WTC11 (cell line): ENCODE data around the gene LYPD1. TPM values are rescaled to one million over a fixed set of nuclear protein-coding genes. Genes with fewer than 3 reads are reported as not detected.

Source experiments
- ATAC-seq: fragments of 200-7000 bp; cut with Tn5 transposase; 2 replicates; pipeline ENCODE4 v1.10.0; 2021; ENCODE audit warnings: mild to moderate bottlenecking, moderate library complexity
- CTCF ChIA-PET: fragments of 300-600 bp; sonication (Branson Sonifier 250); formaldehyde crosslinking; loops from one replicate; lab custom pipeline; 2021; ENCODE audit warnings: antibody characterized with exemption; lab: Charles Lee
- POLR2A ChIA-PET: fragments of 350-600 bp; sonication (Branson Sonifier 250); formaldehyde crosslinking; loops from one replicate; lab custom pipeline; 2021; ENCODE audit warnings: antibody characterized with exemption; lab: Charles Lee
- DNase-seq: peaks from one replicate; pipeline ENCODE4 v3.0.0; 2021; ENCODE audit warnings: low spot score
- H3K27ac Mint-ChIP-seq: 2 replicates; pipeline ENCODE4 v1.8.0; 2021; ENCODE audit warnings: mixed read lengths
- H3K27me3 Mint-ChIP-seq: 2 replicates; pipeline ENCODE4 v1.8.0; 2021; ENCODE audit warnings: low read depth, mild to moderate bottlenecking, moderate library complexity, mixed read lengths
- H3K36me3 Mint-ChIP-seq: 2 replicates; pipeline ENCODE4 v1.8.0; 2021; ENCODE audit warnings: mixed read lengths
- H3K4me1 Mint-ChIP-seq: 2 replicates; pipeline ENCODE4 v1.8.0; 2022; ENCODE audit warnings: mixed read lengths
- H3K4me3 Mint-ChIP-seq: 2 replicates; pipeline ENCODE4 v1.8.0; 2021; ENCODE audit warnings: mild to moderate bottlenecking, moderate library complexity, mixed read lengths
- H3K9me3 Mint-ChIP-seq: 2 replicates; pipeline ENCODE4 v1.8.0; 2021; ENCODE audit warnings: mixed read lengths
- EMX1 ChIP-seq: fragments of 250-450 bp; sonication (Bioruptor Pico); IDR thresholded peaks from 2 replicates; pipeline ENCODE4 v1.8.0; 2021; ENCODE audit warnings: mild to moderate bottlenecking
- ETV6 ChIP-seq: sonication (generic); formaldehyde crosslinking; IDR thresholded peaks from 2 replicates; pipeline ENCODE4 v1.8.1; 2022; ENCODE audit warnings: mild to moderate bottlenecking, missing genetic modification reagents
- FOXJ3 ChIP-seq: sonication (generic); formaldehyde crosslinking; IDR thresholded peaks from 2 replicates; pipeline ENCODE4 v1.9.0; 2021; ENCODE audit warnings: missing genetic modification reagents, mild to moderate bottlenecking, borderline replicate concordance
- FOXK1 ChIP-seq: sonication (generic); formaldehyde crosslinking; IDR thresholded peaks from 2 replicates; pipeline ENCODE4 v1.8.0; 2022; ENCODE audit warnings: mild to moderate bottlenecking, moderate library complexity, missing genetic modification reagents
- KAT7 ChIP-seq: sonication (generic); formaldehyde crosslinking; IDR thresholded peaks from 2 replicates; pipeline ENCODE4 v1.8.1; 2023; ENCODE audit warnings: missing genetic modification reagents, mild to moderate bottlenecking, borderline replicate concordance
- SMAD4 ChIP-seq: sonication (generic); formaldehyde crosslinking; IDR thresholded peaks from 2 replicates; pipeline ENCODE4 v1.8.0; 2022; ENCODE audit warnings: mild to moderate bottlenecking, missing genetic modification reagents
- SP1 ChIP-seq: sonication (generic); formaldehyde crosslinking; conservative IDR thresholded peaks from 2 replicates; pipeline ENCODE4 v1.8.1; 2022; ENCODE audit warnings: missing genetic modification reagents
- TCF7 ChIP-seq: sonication (generic); formaldehyde crosslinking; IDR thresholded peaks from 2 replicates; pipeline ENCODE4 v1.8.0; 2022; ENCODE audit warnings: mild to moderate bottlenecking, low read depth, missing genetic modification reagents, moderate library complexity
- ZNF416 ChIP-seq: fragments of 250-450 bp; sonication (Bioruptor Pico); IDR thresholded peaks from 2 replicates; pipeline ENCODE4 v1.9.0; 2021; ENCODE audit warnings: mild to moderate bottlenecking, inconsistent platforms
- total RNA-seq: library from RNA; stranded (reverse); gene quantifications from 3 replicates; pipeline ENCODE4 v1.2.3, GENCODE V29; 2021
- TF ChIP-seq, protein P1 (sequence below): sonication (generic); formaldehyde crosslinking; IDR thresholded peaks from 2 replicates; pipeline ENCODE4 v1.8.0; 2022; ENCODE audit warnings: mild to moderate bottlenecking, missing genetic modification reagents
- TF ChIP-seq, protein P2 (sequence below): sonication (generic); formaldehyde crosslinking; IDR thresholded peaks from 2 replicates; pipeline ENCODE4 v1.8.1; 2023; ENCODE audit warnings: mild to moderate bottlenecking, missing genetic modification reagents, moderate library complexity
- TF ChIP-seq, protein P3 (sequence below): fragments of 250-450 bp; sonication (Bioruptor Pico); IDR thresholded peaks from 2 replicates; pipeline ENCODE4 v1.9.0; 2021; ENCODE audit warnings: mild to moderate bottlenecking
- TF ChIP-seq, protein P4 (sequence below): sonication (generic); formaldehyde crosslinking; IDR thresholded peaks from 2 replicates; pipeline ENCODE4 v1.8.1; 2023; ENCODE audit warnings: mild to moderate bottlenecking, missing genetic modification reagents
- TF ChIP-seq, protein P5 (sequence below): sonication (generic); formaldehyde crosslinking; IDR thresholded peaks from 2 replicates; pipeline ENCODE4 v1.8.1; 2022; ENCODE audit warnings: mild to moderate bottlenecking, missing genetic modification reagents, moderate library complexity, borderline replicate concordance
- TF ChIP-seq, protein P6 (sequence below): fragments of 250-450 bp; sonication (Bioruptor Pico); IDR thresholded peaks from 2 replicates; pipeline ENCODE4 v1.8.0; 2021; ENCODE audit warnings: mild to moderate bottlenecking

LYPD1 gene
- total RNA-seq, 1 experiment from 2014 or later: 2.8 TPM

DNA sequence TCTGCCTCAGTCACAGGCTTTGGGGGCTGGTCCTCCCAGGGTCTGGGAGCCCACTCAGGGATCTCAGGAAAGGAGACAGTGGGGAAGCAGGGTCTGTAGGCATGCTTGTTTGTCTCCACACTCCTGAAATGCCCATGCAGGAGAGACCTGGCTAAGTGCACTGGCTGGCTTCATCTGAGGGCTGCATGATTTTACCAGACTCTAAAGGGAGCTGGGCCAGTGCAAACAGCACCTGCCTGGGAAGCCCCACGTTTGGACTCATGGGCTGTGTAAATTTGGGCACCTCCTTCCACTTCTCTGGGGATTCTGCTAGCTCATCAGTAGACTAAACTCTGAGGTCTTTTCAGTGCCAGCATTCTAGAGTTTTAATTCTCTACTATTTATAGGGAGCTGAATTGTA lies 33.7 kb downstream of the LYPD1 start:
- ChIA-PET POLR2A (no interaction called here), CTCF (interaction anchor here (0.9 to 1.1 kb wide), 2 partner anchors 15 to 883 kb away, joined by 3 read pairs; no protein-coding TSS in a partner anchor)
- DNase-seq: no peak
- no peaks in the 10 kb centered on the region for H3K27me3 Mint-ChIP-seq
- peaks cover 9% of the 10 kb centered on the region for H3K9me3 Mint-ChIP-seq
- TF ChIP-seq SMAD4 (CRISPR knock-in tag) (no peak), FOXK1 (no peak), EMX1 (CRISPR knock-in tag) (no peak)
- TF ChIP-seq, all 79 proteins: peak for 0
- Mint-ChIP-seq H3K4me1 (peaks cover 19% of the 10 kb centered on the region), H3K27ac (no peak overlapping the region), H3K36me3 (no peaks in the 10 kb centered on the region; the same call in 1 of the 2 replicates), H3K4me3 (no peak overlapping the region)
- ATAC-seq: no peak

DNA sequence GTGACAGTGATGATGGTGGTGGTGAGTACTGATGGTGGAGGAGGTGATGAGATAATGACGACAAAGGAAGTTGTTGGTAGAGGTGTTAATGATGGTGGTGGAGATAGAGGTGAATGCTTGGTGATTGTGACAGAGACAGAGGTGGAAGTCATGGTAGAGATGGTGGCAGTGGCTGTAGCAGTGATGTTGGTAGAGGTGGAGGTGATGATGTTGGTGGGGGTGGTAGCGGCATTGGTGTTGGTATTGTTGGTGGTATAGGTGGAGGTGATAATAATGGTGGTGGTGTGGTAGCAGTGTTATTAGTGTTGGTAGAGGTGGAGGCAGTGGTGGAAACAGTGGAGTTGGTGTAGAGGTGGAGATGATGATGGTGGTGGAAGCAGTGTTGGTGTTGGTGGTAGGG lies 36.4 kb downstream of the LYPD1 start:
- peaks cover 18% of the 10 kb centered on the region for H3K4me1 Mint-ChIP-seq
- no peaks in the 10 kb centered on the region; the same call in 1 of the 2 replicates for H3K27me3 Mint-ChIP-seq
- ChIA-PET POLR2A (no interaction called here), CTCF (no interaction called here)
- no peaks in the 10 kb centered on the region; the same call in 1 of the 2 replicates for H3K36me3 Mint-ChIP-seq
- DNase-seq (no peak), ATAC-seq (no peak)
- H3K9me3 Mint-ChIP-seq: peaks cover 9% of the 10 kb centered on the region
- no peak overlapping the region for H3K27ac Mint-ChIP-seq
- H3K4me3 Mint-ChIP-seq: no peak overlapping the region
- TF ChIP-seq EMX1 (CRISPR knock-in tag) (no peak), FOXJ3 (CRISPR knock-in tag) (no peak), ETV6 (CRISPR knock-in tag) (no peak), SP1 (CRISPR knock-in tag) (no peak), ZNF416 (CRISPR knock-in tag) (no peak), TCF7 (CRISPR knock-in tag) (no peak), KAT7 (CRISPR knock-in tag) (no peak)
- TF ChIP-seq, protein P1, sequence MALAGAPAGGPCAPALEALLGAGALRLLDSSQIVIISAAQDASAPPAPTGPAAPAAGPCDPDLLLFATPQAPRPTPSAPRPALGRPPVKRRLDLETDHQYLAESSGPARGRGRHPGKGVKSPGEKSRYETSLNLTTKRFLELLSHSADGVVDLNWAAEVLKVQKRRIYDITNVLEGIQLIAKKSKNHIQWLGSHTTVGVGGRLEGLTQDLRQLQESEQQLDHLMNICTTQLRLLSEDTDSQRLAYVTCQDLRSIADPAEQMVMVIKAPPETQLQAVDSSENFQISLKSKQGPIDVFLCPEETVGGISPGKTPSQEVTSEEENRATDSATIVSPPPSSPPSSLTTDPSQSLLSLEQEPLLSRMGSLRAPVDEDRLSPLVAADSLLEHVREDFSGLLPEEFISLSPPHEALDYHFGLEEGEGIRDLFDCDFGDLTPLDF (CRISPR knock-in tag): no peak
- TF ChIP-seq, protein P2, sequence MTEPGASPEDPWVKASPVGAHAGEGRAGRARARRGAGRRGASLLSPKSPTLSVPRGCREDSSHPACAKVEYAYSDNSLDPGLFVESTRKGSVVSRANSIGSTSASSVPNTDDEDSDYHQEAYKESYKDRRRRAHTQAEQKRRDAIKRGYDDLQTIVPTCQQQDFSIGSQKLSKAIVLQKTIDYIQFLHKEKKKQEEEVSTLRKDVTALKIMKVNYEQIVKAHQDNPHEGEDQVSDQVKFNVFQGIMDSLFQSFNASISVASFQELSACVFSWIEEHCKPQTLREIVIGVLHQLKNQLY: no peak
- TF ChIP-seq, protein P3, sequence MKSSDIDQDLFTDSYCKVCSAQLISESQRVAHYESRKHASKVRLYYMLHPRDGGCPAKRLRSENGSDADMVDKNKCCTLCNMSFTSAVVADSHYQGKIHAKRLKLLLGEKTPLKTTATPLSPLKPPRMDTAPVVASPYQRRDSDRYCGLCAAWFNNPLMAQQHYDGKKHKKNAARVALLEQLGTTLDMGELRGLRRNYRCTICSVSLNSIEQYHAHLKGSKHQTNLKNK (CRISPR knock-in tag): no peak
- TF ChIP-seq, protein P4, sequence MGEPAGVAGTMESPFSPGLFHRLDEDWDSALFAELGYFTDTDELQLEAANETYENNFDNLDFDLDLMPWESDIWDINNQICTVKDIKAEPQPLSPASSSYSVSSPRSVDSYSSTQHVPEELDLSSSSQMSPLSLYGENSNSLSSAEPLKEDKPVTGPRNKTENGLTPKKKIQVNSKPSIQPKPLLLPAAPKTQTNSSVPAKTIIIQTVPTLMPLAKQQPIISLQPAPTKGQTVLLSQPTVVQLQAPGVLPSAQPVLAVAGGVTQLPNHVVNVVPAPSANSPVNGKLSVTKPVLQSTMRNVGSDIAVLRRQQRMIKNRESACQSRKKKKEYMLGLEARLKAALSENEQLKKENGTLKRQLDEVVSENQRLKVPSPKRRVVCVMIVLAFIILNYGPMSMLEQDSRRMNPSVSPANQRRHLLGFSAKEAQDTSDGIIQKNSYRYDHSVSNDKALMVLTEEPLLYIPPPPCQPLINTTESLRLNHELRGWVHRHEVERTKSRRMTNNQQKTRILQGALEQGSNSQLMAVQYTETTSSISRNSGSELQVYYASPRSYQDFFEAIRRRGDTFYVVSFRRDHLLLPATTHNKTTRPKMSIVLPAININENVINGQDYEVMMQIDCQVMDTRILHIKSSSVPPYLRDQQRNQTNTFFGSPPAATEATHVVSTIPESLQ (CRISPR knock-in tag): no peak
- TF ChIP-seq, protein P5, sequence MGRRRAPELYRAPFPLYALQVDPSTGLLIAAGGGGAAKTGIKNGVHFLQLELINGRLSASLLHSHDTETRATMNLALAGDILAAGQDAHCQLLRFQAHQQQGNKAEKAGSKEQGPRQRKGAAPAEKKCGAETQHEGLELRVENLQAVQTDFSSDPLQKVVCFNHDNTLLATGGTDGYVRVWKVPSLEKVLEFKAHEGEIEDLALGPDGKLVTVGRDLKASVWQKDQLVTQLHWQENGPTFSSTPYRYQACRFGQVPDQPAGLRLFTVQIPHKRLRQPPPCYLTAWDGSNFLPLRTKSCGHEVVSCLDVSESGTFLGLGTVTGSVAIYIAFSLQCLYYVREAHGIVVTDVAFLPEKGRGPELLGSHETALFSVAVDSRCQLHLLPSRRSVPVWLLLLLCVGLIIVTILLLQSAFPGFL (CRISPR knock-in tag): no peak
- TF ChIP-seq, protein P6, sequence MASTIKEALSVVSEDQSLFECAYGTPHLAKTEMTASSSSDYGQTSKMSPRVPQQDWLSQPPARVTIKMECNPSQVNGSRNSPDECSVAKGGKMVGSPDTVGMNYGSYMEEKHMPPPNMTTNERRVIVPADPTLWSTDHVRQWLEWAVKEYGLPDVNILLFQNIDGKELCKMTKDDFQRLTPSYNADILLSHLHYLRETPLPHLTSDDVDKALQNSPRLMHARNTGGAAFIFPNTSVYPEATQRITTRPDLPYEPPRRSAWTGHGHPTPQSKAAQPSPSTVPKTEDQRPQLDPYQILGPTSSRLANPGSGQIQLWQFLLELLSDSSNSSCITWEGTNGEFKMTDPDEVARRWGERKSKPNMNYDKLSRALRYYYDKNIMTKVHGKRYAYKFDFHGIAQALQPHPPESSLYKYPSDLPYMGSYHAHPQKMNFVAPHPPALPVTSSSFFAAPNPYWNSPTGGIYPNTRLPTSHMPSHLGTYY (CRISPR knock-in tag): no peak
